ENCODE results near the gene IRF2. TPM values are rescaled to one million over a fixed set of nuclear protein-coding genes. Genes with fewer than 3 reads are reported as not detected.

Gene IRF2
- total and polyA plus RNA-seq, 2 donors (not counting 1 experiment from before 2014, with no cell fraction given) = 67.8 to 68.2 TPM

- no peaks in the 10 kb centered on the region for H3K27me3 Mint-ChIP-seq
- Histone ChIP-seq H3K27ac (ENCODE audit: low read length in 2 of 2) (no peak overlapping the region), H3K4me2 (replicated peaks; ENCODE audit: low read depth, low read length, poor library complexity, severe bottlenecking) (no peak overlapping the region), H3K4me1 (ENCODE audit: control insufficient read depth in 2 of 2, insufficient read depth in 2 of 2, low read length in 2 of 2) (peaks cover 65 to 69% of the 10 kb centered on the region in 2 donors), H3K36me3 (replicated peaks in 1 of 2; ENCODE audit: control extremely low read depth in 1 of 2, control insufficient read depth in 1 of 2, extremely low read depth in 1 of 2, insufficient read depth in 2 of 2, low read length in 1 of 2) (no peaks in the 10 kb centered on the region), H3K9me3 (ENCODE audit: control extremely low read depth in 1 of 3, control insufficient read depth in 2 of 3, insufficient read depth in 1 of 3, low read length in 2 of 3) (peaks cover 0 to 5% (median 0%) of the 10 kb centered on the region in 3 donors), H4K20me1 (ENCODE audit: control insufficient read depth, insufficient read depth, low read length, poor library complexity, severe bottlenecking) (no peaks in the 10 kb centered on the region), H3K27me3 (replicated peaks in 1 of 4; ENCODE audit: control extremely low read depth in 1 of 4, control insufficient read depth in 3 of 4, insufficient read depth in 4 of 4, low read length in 3 of 4) (no peaks in the 10 kb centered on the region), H3K79me2 (ENCODE audit: control insufficient read depth, insufficient read depth, low read length) (peaks cover 10% of the 10 kb centered on the region), H3K4me3 (ENCODE audit: control extremely low read depth in 1 of 5, extremely low read depth in 1 of 5, insufficient read depth in 1 of 5, low read depth in 2 of 5, low read length in 4 of 5) (no peak overlapping the region), H3K9ac (ENCODE audit: low read length) (no peak overlapping the region), H2AFZ (ENCODE audit: insufficient read depth, low read depth, low read length, poor library complexity, severe bottlenecking) (no peak overlapping the region)
- H3K4me1 Mint-ChIP-seq = peaks cover 65% of the 10 kb centered on the region
- intact Hi-C loops (cut with micrococcal nuclease) = no loop called here
- no peak overlapping the region for H3K27ac Mint-ChIP-seq
- H3K9me3 Mint-ChIP-seq (ENCODE audit: insufficient read depth) = no peaks in the 10 kb centered on the region
- 90% methylated on average over 2 of the region's 9 CpGs for WGBS (ENCODE audit: insufficient coverage)
- POLR2A ChIA-PET = no interaction called here
- no peak for TF ChIP-seq CTCF (IDR thresholded peaks at IDR 0.05)
- TF ChIP-seq EZH2 (IDR thresholded peaks at IDR 0.05; ENCODE audit: borderline replicate concordance, insufficient read depth, low read depth, low read length, poor library complexity, severe bottlenecking) = no peak
- DNase-seq = no peak
- CTCF ChIA-PET = no interaction called here
- no peak overlapping the region for H3K4me3 Mint-ChIP-seq
- no peak for ATAC-seq (ENCODE audit: low read depth)
Observed at GRCh38 chr4:184350213-184350817, 124.0 kb downstream of the IRF2 start.

GRCh38 chr4:184349283-184350039 lies 124.9 kb downstream of the IRF2 start:
- Mint-ChIP-seq H3K27me3 (no peaks in the 10 kb centered on the region), H3K4me3 (peak overlapping the region; percentile 49), H3K4me1 (peaks cover 67% of the 10 kb centered on the region), H3K9me3 (ENCODE audit: insufficient read depth) (no peaks in the 10 kb centered on the region), H3K27ac (peak overlapping the region; percentile 12)
- no peak for TF ChIP-seq CTCF (IDR thresholded peaks at IDR 0.05)
- TF ChIP-seq EZH2 (IDR thresholded peaks at IDR 0.05; ENCODE audit: borderline replicate concordance, insufficient read depth, low read depth, low read length, poor library complexity, severe bottlenecking) = no peak
- Histone ChIP-seq H3K9me3 (ENCODE audit: control extremely low read depth in 1 of 3, control insufficient read depth in 2 of 3, insufficient read depth in 1 of 3, low read length in 2 of 3) (peaks cover 0 to 5% (median 0%) of the 10 kb centered on the region in 3 donors), H3K27me3 (replicated peaks in 1 of 4; ENCODE audit: control extremely low read depth in 1 of 4, control insufficient read depth in 3 of 4, insufficient read depth in 4 of 4, low read length in 3 of 4) (no peaks in the 10 kb centered on the region), H3K27ac (ENCODE audit: low read length in 2 of 2) (no peak overlapping the region), H3K9ac (ENCODE audit: low read length) (no peak overlapping the region), H3K4me3 (ENCODE audit: control extremely low read depth in 1 of 5, extremely low read depth in 1 of 5, insufficient read depth in 1 of 5, low read depth in 2 of 5, low read length in 4 of 5) (no peak overlapping the region), H3K36me3 (replicated peaks in 1 of 2; ENCODE audit: control extremely low read depth in 1 of 2, control insufficient read depth in 1 of 2, extremely low read depth in 1 of 2, insufficient read depth in 2 of 2, low read length in 1 of 2) (no peaks in the 10 kb centered on the region), H3K4me1 (ENCODE audit: control insufficient read depth in 2 of 2, insufficient read depth in 2 of 2, low read length in 2 of 2) (peaks cover 65 to 69% of the 10 kb centered on the region in 2 donors), H3K79me2 (ENCODE audit: control insufficient read depth, insufficient read depth, low read length) (peaks cover 10% of the 10 kb centered on the region), H4K20me1 (ENCODE audit: control insufficient read depth, insufficient read depth, low read length, poor library complexity, severe bottlenecking) (no peaks in the 10 kb centered on the region), H2AFZ (ENCODE audit: insufficient read depth, low read depth, low read length, poor library complexity, severe bottlenecking) (no peak overlapping the region), H3K4me2 (replicated peaks; ENCODE audit: low read depth, low read length, poor library complexity, severe bottlenecking) (peak overlapping the region; percentile 74)
- ChIA-PET POLR2A (interaction anchor here (0.7 to 1.0 kb wide), 2 partner anchors 20 to 71 kb away, joined by 4 read pairs; no protein-coding TSS in a partner anchor), CTCF (interaction anchor here (1.0 to 1.3 kb wide), 2 partner anchors 34 to 86 kb away, joined by 3 to 4 read pairs; no protein-coding TSS in a partner anchor)
- no peak for DNase-seq
- intact Hi-C loops (cut with micrococcal nuclease) = loop anchor here (5.0 kb wide), 2 partner anchors 82 to 103 kb away; no protein-coding TSS in a partner anchor
- ATAC-seq (ENCODE audit: low read depth) = no peak
- WGBS (ENCODE audit: insufficient coverage) = 85% methylated on average over 5 of the region's 11 CpGs
